Gastroesophageal sphincter (tissue), 3 donors: Measurements from ENCODE around the gene ECPAS.

ENCODE experiments used
- CTCF ChIP-seq, 4 experiments: fragments of 200-600 bp in 2 of 4; fragments of 450-650 bp in 2 of 4; sonication (generic) in 1 of 4; IDR thresholded peaks; one replicate each; pipeline ENCODE4 v1.5.1; 2017 to 2019; ENCODE audit warnings: antibody characterized with exemption in 4 of 4, mild to moderate bottlenecking in 2 of 4, moderate library complexity in 2 of 4
- POLR2A ChIP-seq, 2 donors: fragments of 450-650 bp; IDR thresholded peaks; one replicate each; pipeline ENCODE4 v1.6.1; 2017; ENCODE audit warnings: antibody characterized with exemption in 2 of 2, mild to moderate bottlenecking in 2 of 2, moderate library complexity in 1 of 2
- POLR2AphosphoS5 ChIP-seq: sonication (generic); formaldehyde crosslinking; IDR thresholded peaks from one replicate; pipeline ENCODE4 v1.6.1; 2017; ENCODE audit warnings: antibody characterized with exemption

GRCh38 chr9:111514967-111515366 lies 30.8 kb upstream of the ECPAS start:
- TF ChIP-seq CTCF (IDR thresholded peaks at IDR 0.05) = no peak
- no peak for TF ChIP-seq POLR2AphosphoS5
- no peak for TF ChIP-seq POLR2A (IDR thresholded peaks at IDR 0.05)
